Fibroblast of mammary gland (primary cell): ENCODE measurements around the gene TBX6.
"Not testable (repeated sequence)": the region's sequence is repeated elsewhere in the genome, so short reads cannot be mapped to it uniquely, and the experiment has no call there.

Source experiments
- DNase-seq: peaks from one replicate; pipeline ENCODE4 v3.0.0-alpha.2; 2010; ENCODE audit warnings: low read depth
- H3K4me3 ChIP-seq: 2 replicates; pipeline ENCODE4 v1.5.1; 2011; ENCODE audit warnings: low read depth, mild to moderate bottlenecking, low read length, moderate library complexity; ENCODE audit not compliant: control insufficient read depth
- CTCF ChIP-seq: conservative IDR thresholded peaks from 2 replicates; pipeline ENCODE4 v1.5.1; 2011; ENCODE audit warnings: low read depth, low read length, inconsistent platforms; ENCODE audit not compliant: control insufficient read depth, insufficient read depth

The TBX6 gene

GRCh38 chr16:30120340-30121105 lies 28.8 kb upstream of the TBX6 start:
- no peak for DNase-seq
- H3K4me3 ChIP-seq: no peak overlapping the region
- no peak for TF ChIP-seq CTCF

GRCh38 chr16:30119428-30119827 lies 27.7 kb upstream of the TBX6 start:
- no peak overlapping the region for H3K4me3 ChIP-seq
- no peak for TF ChIP-seq CTCF
- DNase-seq: peak; percentile 41

GRCh38 chr16:30117768-30118167 lies 26.0 kb upstream of the TBX6 start:
- no peak for DNase-seq
- TF ChIP-seq CTCF: no peak
- H3K4me3 ChIP-seq: no peak overlapping the region

- DNase-seq: no peak
- TF ChIP-seq CTCF: no peak
- H3K4me3 ChIP-seq: no peak overlapping the region
Observed at GRCh38 chr16:30116291-30117207, 24.8 kb upstream of the TBX6 start.

- H3K4me3 ChIP-seq: no peak overlapping the region
- DNase-seq: no peak
- TF ChIP-seq CTCF: no peak
Observed at GRCh38 chr16:30115238-30115637, 23.5 kb upstream of the TBX6 start.

- not testable (repeated sequence) for DNase-seq
Observed at GRCh38 chr16:30114833-30115232, 23.1 kb upstream of the TBX6 start.

GRCh38 chr16:30114411-30114810 lies 22.7 kb upstream of the TBX6 start:
- TF ChIP-seq CTCF: no peak
- H3K4me3 ChIP-seq: no peak overlapping the region
- DNase-seq: no peak

More at GRCh38 chr16:30114833-30115232, 23.1 kb upstream of the TBX6 start:
- not testable (repeated sequence) for H3K4me3 ChIP-seq
